A549 (cell line): Measurements from ENCODE around the gene FPR1.

ENCODE experiments used
- EHMT2 ChIP-seq: fragments of 200-600 bp; sonication (generic); IDR thresholded peaks from 2 replicates; pipeline ENCODE4 v1.6.1; 2016; ENCODE audit warnings: antibody characterized with exemption, low read depth, mild to moderate bottlenecking, moderate library complexity
- EP300 ChIP-seq, 2 experiments: fragments of >200 bp; sonication (Bioruptor Twin); formaldehyde crosslinking; IDR thresholded peaks; 2 replicates in 1 of 2; 3 replicates in 1 of 2; pipeline ENCODE4 v1.6.1; 2016 to 2017
- HMGXB4 ChIP-seq: fragments of 250-450 bp; sonication (Bioruptor Pico); IDR thresholded peaks from 2 replicates; pipeline ENCODE4 v1.5.0; 2021; ENCODE audit warnings: mild to moderate bottlenecking, moderate library complexity, borderline replicate concordance
- JUN ChIP-seq, 2 experiments: fragments of >200 bp; sonication (Bioruptor Twin); formaldehyde crosslinking; IDR thresholded peaks; 2 replicates in 1 of 2; 3 replicates in 1 of 2; pipeline ENCODE4 v1.6.1; 2016 to 2017
- MAFK ChIP-seq: fragments of 450-650 bp; IDR thresholded peaks from 2 replicates; pipeline ENCODE4 v1.6.1; 2014; ENCODE audit not compliant: partially characterized antibody
- MAX ChIP-seq: IDR thresholded peaks from 2 replicates; pipeline ENCODE4 v1.6.1; 2012
- MYC ChIP-seq: IDR thresholded peaks from 2 replicates; pipeline ENCODE4 v1.6.1; 2012; ENCODE audit warnings: mild to moderate bottlenecking, inconsistent platforms, low read length, improper control_type of control experiment, borderline replicate concordance
- POLR2A ChIP-seq: IDR thresholded peaks from 2 replicates; pipeline ENCODE4 v1.6.1; 2012; ENCODE audit warnings: mild to moderate bottlenecking, low read length
- ZC3H11A ChIP-seq: fragments of 450-650 bp; IDR thresholded peaks from 2 replicates; pipeline ENCODE4 v1.6.1; 2014; ENCODE audit warnings: antibody characterized with exemption, mild to moderate bottlenecking
- TF ChIP-seq, protein P1 (sequence below): fragments of >200 bp; sonication (Bioruptor Twin); formaldehyde crosslinking; IDR thresholded peaks from 3 replicates; pipeline ENCODE4 v1.5.1; 2016

DNA sequence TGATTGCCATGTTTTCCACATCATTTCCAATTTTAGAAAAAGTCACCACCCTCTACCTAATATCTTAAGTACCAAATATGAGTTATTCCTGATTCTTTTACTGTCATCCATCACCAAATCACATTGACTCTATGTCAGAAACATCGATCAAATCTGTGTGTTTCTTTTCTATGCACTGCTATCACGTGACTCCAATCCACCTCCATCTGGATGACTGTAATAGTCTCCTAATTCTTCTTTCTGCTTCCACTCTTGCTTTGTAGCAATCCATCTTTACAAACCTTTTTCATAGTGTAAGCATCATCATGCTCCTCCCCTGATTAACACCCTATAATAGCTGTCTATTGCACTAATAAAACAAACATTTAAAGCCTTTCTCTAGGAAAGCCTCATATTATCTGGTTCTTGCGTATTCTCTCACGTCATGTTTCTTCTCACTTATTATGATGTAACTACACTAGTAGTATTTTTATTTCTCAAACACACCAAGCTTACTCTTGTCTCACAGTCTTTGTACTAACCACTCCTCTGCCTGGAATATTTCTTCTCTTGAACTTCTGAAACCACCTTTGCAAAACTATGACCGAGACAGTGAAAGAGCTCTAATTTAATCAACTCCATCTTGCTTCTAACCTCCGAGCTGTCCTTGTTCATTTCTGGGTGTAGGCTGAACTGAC, 32.6 kb upstream of the FPR1 start:
- TF ChIP-seq EHMT2 (no peak), MAFK (no peak), EP300 (IDR thresholded peaks at IDR 0.05) (no peak), ZC3H11A (no peak), HMGXB4 (CRISPR knock-in tag) (no peak), MYC (no peak), POLR2A (no peak), MAX (no peak), JUN (IDR thresholded peaks at IDR 0.05) (no peak)
- TF ChIP-seq, protein P1, sequence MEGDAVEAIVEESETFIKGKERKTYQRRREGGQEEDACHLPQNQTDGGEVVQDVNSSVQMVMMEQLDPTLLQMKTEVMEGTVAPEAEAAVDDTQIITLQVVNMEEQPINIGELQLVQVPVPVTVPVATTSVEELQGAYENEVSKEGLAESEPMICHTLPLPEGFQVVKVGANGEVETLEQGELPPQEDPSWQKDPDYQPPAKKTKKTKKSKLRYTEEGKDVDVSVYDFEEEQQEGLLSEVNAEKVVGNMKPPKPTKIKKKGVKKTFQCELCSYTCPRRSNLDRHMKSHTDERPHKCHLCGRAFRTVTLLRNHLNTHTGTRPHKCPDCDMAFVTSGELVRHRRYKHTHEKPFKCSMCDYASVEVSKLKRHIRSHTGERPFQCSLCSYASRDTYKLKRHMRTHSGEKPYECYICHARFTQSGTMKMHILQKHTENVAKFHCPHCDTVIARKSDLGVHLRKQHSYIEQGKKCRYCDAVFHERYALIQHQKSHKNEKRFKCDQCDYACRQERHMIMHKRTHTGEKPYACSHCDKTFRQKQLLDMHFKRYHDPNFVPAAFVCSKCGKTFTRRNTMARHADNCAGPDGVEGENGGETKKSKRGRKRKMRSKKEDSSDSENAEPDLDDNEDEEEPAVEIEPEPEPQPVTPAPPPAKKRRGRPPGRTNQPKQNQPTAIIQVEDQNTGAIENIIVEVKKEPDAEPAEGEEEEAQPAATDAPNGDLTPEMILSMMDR: no peak
